Liver (tissue), 9 donors: ENCODE results near the gene MAPK6. TPM values are rescaled to one million over a fixed set of nuclear protein-coding genes. Genes with fewer than 3 reads are reported as not detected.

Source experiments
- DNase-seq: peaks from one replicate; pipeline ENCODE4 v3.0.0-alpha.2; 2017; ENCODE audit warnings: low spot score
- H3K27ac ChIP-seq, 2 donors: one replicate each; pipeline ENCODE4 v1.7.0; 2013; ENCODE audit warnings: inconsistent platforms in 2 of 2, low read length in 2 of 2, control low read depth in 1 of 2, low read depth in 1 of 2, mild to moderate bottlenecking in 1 of 2
- H3K27me3 ChIP-seq, 4 donors: one replicate each; pipeline versions ENCODE4 v1.6.1 to v1.7.0; 2013; ENCODE audit warnings: low read length in 3 of 4, inconsistent platforms in 1 of 4, mild to moderate bottlenecking in 1 of 4, moderate library complexity in 1 of 4; ENCODE audit not compliant: control insufficient read depth in 4 of 4, insufficient read depth in 4 of 4
- H3K36me3 ChIP-seq, 4 donors: one replicate each; pipeline versions ENCODE4 v1.6.1 to v1.7.0; 2013; ENCODE audit warnings: low read length in 3 of 4, mild to moderate bottlenecking in 3 of 4, low read depth in 1 of 4, moderate library complexity in 1 of 4; ENCODE audit not compliant: control insufficient read depth in 4 of 4, insufficient read depth in 3 of 4
- H3K4me1 ChIP-seq, 4 donors: one replicate each; pipeline versions ENCODE4 v1.6.1 to v1.7.0; 2013; ENCODE audit warnings: low read length in 3 of 4, mild to moderate bottlenecking in 3 of 4, moderate library complexity in 1 of 4; ENCODE audit not compliant: control insufficient read depth in 4 of 4, insufficient read depth in 4 of 4
- H3K4me3 ChIP-seq, 3 donors: one replicate each; pipeline versions ENCODE4 v1.6.1 to v1.7.0; 2013; ENCODE audit warnings: low read length in 3 of 3, control low read depth in 1 of 3, low read depth in 1 of 3, mild to moderate bottlenecking in 1 of 3
- H3K9ac ChIP-seq, 2 donors: one replicate each; pipeline ENCODE4 v1.7.0; 2013; ENCODE audit warnings: low read length in 2 of 2, mild to moderate bottlenecking in 2 of 2, moderate library complexity in 2 of 2, control low read depth in 1 of 2, low read depth in 1 of 2
- H3K9me3 ChIP-seq, 4 donors: one replicate each; pipeline versions ENCODE4 v1.6.1 to v1.7.0; 2013; ENCODE audit warnings: low read length in 3 of 4; ENCODE audit not compliant: control insufficient read depth in 4 of 4
- ATF3 ChIP-seq: IDR thresholded peaks from 2 replicates; pipeline ENCODE4 v1.6.1; 2016; ENCODE audit warnings: antibody characterized with exemption
- CTCF ChIP-seq: fragments of 150-350 bp; IDR thresholded peaks from 2 replicates; pipeline ENCODE4 v1.5.1; 2017; ENCODE audit warnings: improper control_type of control experiment, low read depth, low read length; ENCODE audit not compliant: missing input control
- EGR1 ChIP-seq, 2 donors: IDR thresholded peaks; 2 replicates each; pipeline ENCODE4 v1.6.1; 2016 to 2018; ENCODE audit warnings: antibody characterized with exemption in 2 of 2, low read depth in 2 of 2
- FOXA1 ChIP-seq: IDR thresholded peaks from 2 replicates; pipeline ENCODE4 v1.6.1; 2016; ENCODE audit warnings: antibody characterized with exemption
- FOXA2 ChIP-seq: IDR thresholded peaks from 2 replicates; pipeline ENCODE4 v1.6.1; 2016; ENCODE audit warnings: antibody characterized with exemption
- GABPA ChIP-seq, 2 donors: IDR thresholded peaks in 1 of 2; conservative IDR thresholded peaks in 1 of 2; 2 replicates each; pipeline ENCODE4 v1.6.1; 2016; ENCODE audit warnings: antibody characterized with exemption in 2 of 2, mild to moderate bottlenecking in 1 of 2, moderate library complexity in 1 of 2
- HNF4A ChIP-seq, 2 donors: conservative IDR thresholded peaks; 2 replicates each; pipeline ENCODE4 v1.6.1; 2016; ENCODE audit warnings: antibody characterized with exemption in 2 of 2, mild to moderate bottlenecking in 2 of 2
- HNF4G ChIP-seq: IDR thresholded peaks from 2 replicates; pipeline ENCODE4 v1.6.1; 2016; ENCODE audit warnings: antibody characterized with exemption
- JUND ChIP-seq, 2 donors: IDR thresholded peaks; 2 replicates each; pipeline ENCODE4 v1.6.1; 2016; ENCODE audit warnings: antibody characterized with exemption in 2 of 2
- NR2F2 ChIP-seq: IDR thresholded peaks from 2 replicates; pipeline ENCODE4 v1.6.1; 2016; ENCODE audit warnings: antibody characterized with exemption
- RAD21 ChIP-seq, 2 donors: IDR thresholded peaks; 2 replicates each; pipeline ENCODE4 v1.6.1; 2016; ENCODE audit warnings: antibody characterized with exemption in 2 of 2, mild to moderate bottlenecking in 2 of 2
- RXRA ChIP-seq, 2 donors: IDR thresholded peaks; 2 replicates each; pipeline ENCODE4 v1.6.1; 2017 to 2018; ENCODE audit warnings: antibody characterized with exemption in 2 of 2, mild to moderate bottlenecking in 1 of 2
- SP1 ChIP-seq: IDR thresholded peaks from 2 replicates; pipeline ENCODE4 v1.6.1; 2018; ENCODE audit warnings: antibody characterized with exemption, mild to moderate bottlenecking
- TAF1 ChIP-seq: conservative IDR thresholded peaks from 2 replicates; pipeline ENCODE4 v1.6.1; 2016; ENCODE audit warnings: antibody characterized with exemption, mild to moderate bottlenecking
- YY1 ChIP-seq: IDR thresholded peaks from 2 replicates; pipeline ENCODE4 v1.6.1; 2016; ENCODE audit warnings: antibody characterized with exemption, mild to moderate bottlenecking
- WGBS: extraction: QIAGEN DNeasy Blood & Tissue Kit; methylation state at CpG from one replicate; pipeline ENCODE4 v1.1.7; 2013; 5-methylcytosine and 5-hydroxymethylcytosine counted together
- polyA plus RNA-seq, 2 donors: library from polyadenylated mRNA; stranded (reverse) in 1 of 2; unstranded in 1 of 2; fragments of 200-250 nt in 1 of 2; fragments of >200 nt in 1 of 2; fragmentation: Nextera tagmentation in 1 of 2; extraction: Ambion mirVana in 1 of 2; gene quantifications; one replicate each; pipeline versions ENCODE4 v1.2.1 to v1.2.3, GENCODE V29; 2013 to 2015
- total RNA-seq, 2 donors: library from RNA; depleted of rRNA; stranded (reverse); fragments of >200 nt; gene quantifications; one replicate each; pipeline ENCODE4 v1.2.3, GENCODE V29; 2014
- TF ChIP-seq, protein P1 (sequence below): IDR thresholded peaks from 2 replicates; pipeline ENCODE4 v1.6.1; 2016; ENCODE audit warnings: antibody characterized with exemption, mild to moderate bottlenecking
- TF ChIP-seq, protein P2 (sequence below): IDR thresholded peaks from 2 replicates; pipeline ENCODE4 v1.6.1; 2016; ENCODE audit warnings: antibody characterized with exemption
- TF ChIP-seq, protein P3 (sequence below): IDR thresholded peaks from 2 replicates; pipeline ENCODE4 v1.6.1; 2016; ENCODE audit warnings: antibody characterized with exemption
- donor health status: healthy.
- donor health status: healthy.
- donor health status: healthy.
- donor health status: healthy.
- donor health status: healthy.

Gene MAPK6
- total and polyA plus RNA-seq, 4 donors, result 9.7 to 47.8 (median 32.1) TPM

- Histone ChIP-seq H3K9me3 (no peaks in the 10 kb centered on the region), H3K4me1 (peaks cover 17 to 41% (median 37%) of the 10 kb centered on the region in 4 donors), H3K4me3 (no peak overlapping the region), H3K27ac (no peak overlapping the region), H3K9ac (no peak overlapping the region), H3K36me3 (peaks cover 0 to 24% (median 6%) of the 10 kb centered on the region in 4 donors), H3K27me3 (no peaks in the 10 kb centered on the region)
- WGBS, result 73% methylated on average over 3 of the region's 3 CpGs
- no peak for DNase-seq
- TF ChIP-seq HNF4A (conservative IDR thresholded peaks at IDR 0.05), result peak in 1 of 2 donors; percentile 27
- no peak for TF ChIP-seq SP1
Observed at GRCh38 chr15:52066842-52067544, 48.0 kb downstream of the MAPK6 start.

DNA sequence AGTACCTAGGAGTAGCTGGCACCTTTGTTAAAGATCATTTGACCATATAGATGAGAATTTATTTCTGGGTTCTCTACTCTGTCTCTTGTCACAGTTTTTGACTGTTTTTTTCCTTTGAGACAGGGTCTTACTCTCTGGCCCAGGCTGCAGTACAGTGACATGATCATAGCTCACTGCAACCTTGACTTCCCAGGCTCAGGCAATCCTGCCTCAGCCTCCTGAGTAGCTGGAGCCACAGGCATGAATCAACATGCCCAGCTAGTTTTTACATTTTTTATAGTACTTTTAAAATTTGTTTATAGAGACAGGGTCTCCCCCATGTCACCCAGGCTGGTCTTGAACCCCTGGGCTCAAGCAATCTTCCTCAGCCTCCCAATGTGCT, 48.5 kb downstream of the MAPK6 start:
- peaks cover 0 to 22% (median 6%) of the 10 kb centered on the region in 4 donors for H3K36me3 ChIP-seq
- TF ChIP-seq GABPA (IDR thresholded peaks at IDR 0.05 in 1 of 2, conservative IDR thresholded peaks at IDR 0.05 in 1 of 2) (no peak), JUND (IDR thresholded peaks at IDR 0.05) (no peak), FOXA2 (no peak), HNF4G (no peak), ATF3 (no peak), FOXA1 (no peak), EGR1 (IDR thresholded peaks at IDR 0.05; ENCODE audit: low read depth in 2 of 2) (no peak), HNF4A (conservative IDR thresholded peaks at IDR 0.05) (no peak), SP1 (no peak), YY1 (no peak), TAF1 (no peak), RXRA (IDR thresholded peaks at IDR 0.05) (no peak), CTCF (no peak), RAD21 (IDR thresholded peaks at IDR 0.05) (no peak), NR2F2 (no peak)
- TF ChIP-seq, protein P1, sequence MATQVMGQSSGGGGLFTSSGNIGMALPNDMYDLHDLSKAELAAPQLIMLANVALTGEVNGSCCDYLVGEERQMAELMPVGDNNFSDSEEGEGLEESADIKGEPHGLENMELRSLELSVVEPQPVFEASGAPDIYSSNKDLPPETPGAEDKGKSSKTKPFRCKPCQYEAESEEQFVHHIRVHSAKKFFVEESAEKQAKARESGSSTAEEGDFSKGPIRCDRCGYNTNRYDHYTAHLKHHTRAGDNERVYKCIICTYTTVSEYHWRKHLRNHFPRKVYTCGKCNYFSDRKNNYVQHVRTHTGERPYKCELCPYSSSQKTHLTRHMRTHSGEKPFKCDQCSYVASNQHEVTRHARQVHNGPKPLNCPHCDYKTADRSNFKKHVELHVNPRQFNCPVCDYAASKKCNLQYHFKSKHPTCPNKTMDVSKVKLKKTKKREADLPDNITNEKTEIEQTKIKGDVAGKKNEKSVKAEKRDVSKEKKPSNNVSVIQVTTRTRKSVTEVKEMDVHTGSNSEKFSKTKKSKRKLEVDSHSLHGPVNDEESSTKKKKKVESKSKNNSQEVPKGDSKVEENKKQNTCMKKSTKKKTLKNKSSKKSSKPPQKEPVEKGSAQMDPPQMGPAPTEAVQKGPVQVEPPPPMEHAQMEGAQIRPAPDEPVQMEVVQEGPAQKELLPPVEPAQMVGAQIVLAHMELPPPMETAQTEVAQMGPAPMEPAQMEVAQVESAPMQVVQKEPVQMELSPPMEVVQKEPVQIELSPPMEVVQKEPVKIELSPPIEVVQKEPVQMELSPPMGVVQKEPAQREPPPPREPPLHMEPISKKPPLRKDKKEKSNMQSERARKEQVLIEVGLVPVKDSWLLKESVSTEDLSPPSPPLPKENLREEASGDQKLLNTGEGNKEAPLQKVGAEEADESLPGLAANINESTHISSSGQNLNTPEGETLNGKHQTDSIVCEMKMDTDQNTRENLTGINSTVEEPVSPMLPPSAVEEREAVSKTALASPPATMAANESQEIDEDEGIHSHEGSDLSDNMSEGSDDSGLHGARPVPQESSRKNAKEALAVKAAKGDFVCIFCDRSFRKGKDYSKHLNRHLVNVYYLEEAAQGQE, result no peak
- TF ChIP-seq, protein P2, sequence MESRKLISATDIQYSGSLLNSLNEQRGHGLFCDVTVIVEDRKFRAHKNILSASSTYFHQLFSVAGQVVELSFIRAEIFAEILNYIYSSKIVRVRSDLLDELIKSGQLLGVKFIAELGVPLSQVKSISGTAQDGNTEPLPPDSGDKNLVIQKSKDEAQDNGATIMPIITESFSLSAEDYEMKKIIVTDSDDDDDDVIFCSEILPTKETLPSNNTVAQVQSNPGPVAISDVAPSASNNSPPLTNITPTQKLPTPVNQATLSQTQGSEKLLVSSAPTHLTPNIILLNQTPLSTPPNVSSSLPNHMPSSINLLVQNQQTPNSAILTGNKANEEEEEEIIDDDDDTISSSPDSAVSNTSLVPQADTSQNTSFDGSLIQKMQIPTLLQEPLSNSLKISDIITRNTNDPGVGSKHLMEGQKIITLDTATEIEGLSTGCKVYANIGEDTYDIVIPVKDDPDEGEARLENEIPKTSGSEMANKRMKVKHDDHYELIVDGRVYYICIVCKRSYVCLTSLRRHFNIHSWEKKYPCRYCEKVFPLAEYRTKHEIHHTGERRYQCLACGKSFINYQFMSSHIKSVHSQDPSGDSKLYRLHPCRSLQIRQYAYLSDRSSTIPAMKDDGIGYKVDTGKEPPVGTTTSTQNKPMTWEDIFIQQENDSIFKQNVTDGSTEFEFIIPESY, result no peak
- TF ChIP-seq, protein P3, sequence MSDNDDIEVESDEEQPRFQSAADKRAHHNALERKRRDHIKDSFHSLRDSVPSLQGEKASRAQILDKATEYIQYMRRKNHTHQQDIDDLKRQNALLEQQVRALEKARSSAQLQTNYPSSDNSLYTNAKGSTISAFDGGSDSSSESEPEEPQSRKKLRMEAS, result no peak
- DNase-seq, result no peak
- H3K9me3 ChIP-seq, result no peaks in the 10 kb centered on the region
- H3K4me1 ChIP-seq, result peaks cover 19 to 46% (median 41%) of the 10 kb centered on the region in 4 donors
- H3K27ac ChIP-seq, result no peak overlapping the region
- no peaks in the 10 kb centered on the region for H3K27me3 ChIP-seq
- no peak overlapping the region for H3K4me3 ChIP-seq
- no peak overlapping the region for H3K9ac ChIP-seq
